ENCODE data around the gene HMX1. TPM values are rescaled to one million over a fixed set of nuclear protein-coding genes. Genes with fewer than 3 reads are reported as not detected.

Gene HMX1
- total and polyA plus RNA-seq, 2 donors (not counting 1 experiment from before 2014, with no cell fraction given), result not detected

GRCh38 chr4:8850074-8850829 is 21.4 kb downstream of the HMX1 start:
- no peaks in the 10 kb centered on the region for H3K4me1 ChIP-seq (ENCODE audit: control insufficient read depth in 2 of 2, insufficient read depth in 2 of 2, low read length in 2 of 2)
- Mint-ChIP-seq H3K4me3 (no peak overlapping the region), H3K9me3 (ENCODE audit: insufficient read depth) (no peaks in the 10 kb centered on the region), H3K27ac (no peak overlapping the region), H3K27me3 (peaks cover 15% of the 10 kb centered on the region), H3K4me1 (no peaks in the 10 kb centered on the region)
- POLR2A ChIA-PET, result no interaction called here
- DNase-seq, result no peak
- no peak overlapping the region for H2AFZ ChIP-seq (ENCODE audit: insufficient read depth, low read depth, low read length, poor library complexity, severe bottlenecking)
- no peak overlapping the region for H3K4me3 ChIP-seq (ENCODE audit: control extremely low read depth in 1 of 5, extremely low read depth in 1 of 5, insufficient read depth in 1 of 5, low read depth in 2 of 5, low read length in 4 of 5)
- H3K36me3 ChIP-seq (replicated peaks in 1 of 2; ENCODE audit: control extremely low read depth in 1 of 2, control insufficient read depth in 1 of 2, extremely low read depth in 1 of 2, insufficient read depth in 2 of 2, low read length in 1 of 2), result no peaks in the 10 kb centered on the region
- H3K27ac ChIP-seq (ENCODE audit: low read length in 2 of 2), result no peak overlapping the region
- WGBS (ENCODE audit: insufficient coverage), result 88% methylated on average over 21 of the region's 23 CpGs
- no peaks in the 10 kb centered on the region for H4K20me1 ChIP-seq (ENCODE audit: control insufficient read depth, insufficient read depth, low read length, poor library complexity, severe bottlenecking)
- no peak overlapping the region for H3K4me2 ChIP-seq (replicated peaks; ENCODE audit: low read depth, low read length, poor library complexity, severe bottlenecking)
- H3K79me2 ChIP-seq (ENCODE audit: control insufficient read depth, insufficient read depth, low read length), result no peaks in the 10 kb centered on the region
- H3K9me3 ChIP-seq (ENCODE audit: control extremely low read depth in 1 of 3, control insufficient read depth in 2 of 3, insufficient read depth in 1 of 3, low read length in 2 of 3), result peaks cover 0 to 30% (median 3%) of the 10 kb centered on the region in 3 donors
- H3K9ac ChIP-seq (ENCODE audit: low read length), result no peak overlapping the region
- peaks cover 0 to 11% (median 0%) of the 10 kb centered on the region in 4 experiments for H3K27me3 ChIP-seq (replicated peaks in 1 of 4; ENCODE audit: control extremely low read depth in 1 of 4, control insufficient read depth in 3 of 4, insufficient read depth in 4 of 4, low read length in 3 of 4)
- intact Hi-C loops (cut with micrococcal nuclease), result no loop called here
- no peak for ATAC-seq (ENCODE audit: low read depth)
- CTCF ChIA-PET, result no interaction called here
- TF ChIP-seq CTCF (IDR thresholded peaks at IDR 0.05) (no peak), EZH2 (IDR thresholded peaks at IDR 0.05; ENCODE audit: borderline replicate concordance, insufficient read depth, low read depth, low read length, poor library complexity, severe bottlenecking) (no peak)

GRCh38 chr4:8849266-8850073 is 22.2 kb downstream of the HMX1 start:
- 83% methylated on average over 13 of the region's 18 CpGs for WGBS (ENCODE audit: insufficient coverage)
- Mint-ChIP-seq H3K4me1 (no peaks in the 10 kb centered on the region), H3K9me3 (ENCODE audit: insufficient read depth) (no peaks in the 10 kb centered on the region), H3K27ac (no peak overlapping the region), H3K27me3 (peaks cover 9% of the 10 kb centered on the region), H3K4me3 (no peak overlapping the region)
- Histone ChIP-seq H3K36me3 (replicated peaks in 1 of 2; ENCODE audit: control extremely low read depth in 1 of 2, control insufficient read depth in 1 of 2, extremely low read depth in 1 of 2, insufficient read depth in 2 of 2, low read length in 1 of 2) (no peaks in the 10 kb centered on the region), H3K9me3 (ENCODE audit: control extremely low read depth in 1 of 3, control insufficient read depth in 2 of 3, insufficient read depth in 1 of 3, low read length in 2 of 3) (peaks cover 0 to 33% (median 3%) of the 10 kb centered on the region in 3 donors), H3K27ac (ENCODE audit: low read length in 2 of 2) (no peak overlapping the region), H2AFZ (ENCODE audit: insufficient read depth, low read depth, low read length, poor library complexity, severe bottlenecking) (no peak overlapping the region), H3K79me2 (ENCODE audit: control insufficient read depth, insufficient read depth, low read length) (no peaks in the 10 kb centered on the region), H3K4me1 (ENCODE audit: control insufficient read depth in 2 of 2, insufficient read depth in 2 of 2, low read length in 2 of 2) (no peaks in the 10 kb centered on the region), H3K4me2 (replicated peaks; ENCODE audit: low read depth, low read length, poor library complexity, severe bottlenecking) (no peak overlapping the region), H4K20me1 (ENCODE audit: control insufficient read depth, insufficient read depth, low read length, poor library complexity, severe bottlenecking) (no peaks in the 10 kb centered on the region), H3K9ac (ENCODE audit: low read length) (no peak overlapping the region), H3K27me3 (replicated peaks in 1 of 4; ENCODE audit: control extremely low read depth in 1 of 4, control insufficient read depth in 3 of 4, insufficient read depth in 4 of 4, low read length in 3 of 4) (peaks cover 0 to 7% (median 0%) of the 10 kb centered on the region in 4 experiments), H3K4me3 (ENCODE audit: control extremely low read depth in 1 of 5, extremely low read depth in 1 of 5, insufficient read depth in 1 of 5, low read depth in 2 of 5, low read length in 4 of 5) (no peak overlapping the region)
- ATAC-seq (ENCODE audit: low read depth) (no peak), DNase-seq (no peak)
- ChIA-PET POLR2A (no interaction called here), CTCF (no interaction called here)
- intact Hi-C loops (cut with micrococcal nuclease), result no loop called here
- no peak for TF ChIP-seq CTCF (IDR thresholded peaks at IDR 0.05)
- TF ChIP-seq EZH2 (IDR thresholded peaks at IDR 0.05; ENCODE audit: borderline replicate concordance, insufficient read depth, low read depth, low read length, poor library complexity, severe bottlenecking), result no peak

Data from B cell (primary cell).